HCT116 (cell line): ENCODE measurements around the gene GALNT16.

Source experiments
- CEBPB ChIP-seq: IDR thresholded peaks from 2 replicates; pipeline ENCODE4 v1.6.1; 2012; ENCODE audit warnings: low read depth
- CTCF ChIP-seq, 3 experiments: fragments of 200-600 bp in 1 of 3; sonication (generic) in 1 of 3; IDR thresholded peaks in 2 of 3; conservative IDR thresholded peaks in 1 of 3; 2 replicates each; pipeline ENCODE4 v1.5.1; 2012 to 2017; ENCODE audit warnings: low read depth in 2 of 3, low read length in 2 of 3, antibody characterized with exemption in 1 of 3, borderline replicate concordance in 1 of 3, control low read depth in 1 of 3, mild to moderate bottlenecking in 1 of 3, mixed read lengths in 1 of 3, mixed run types in 1 of 3, moderate library complexity in 1 of 3; ENCODE audit not compliant: insufficient read depth in 1 of 3
- EZH2 ChIP-seq: fragments of 200-600 bp; sonication (generic); IDR thresholded peaks from 2 replicates; pipeline ENCODE4 v1.6.1; 2017; ENCODE audit warnings: antibody characterized with exemption, mixed run types
- JUND ChIP-seq: IDR thresholded peaks from 2 replicates; pipeline ENCODE4 v1.6.1; 2012
- MAX ChIP-seq: IDR thresholded peaks from 2 replicates; pipeline ENCODE4 v1.6.1; 2012
- POLR2A ChIP-seq: IDR thresholded peaks from 2 replicates; pipeline ENCODE4 v1.7.0; 2011; ENCODE audit warnings: borderline replicate concordance; ENCODE audit not compliant: insufficient read depth, insufficient read length; ENCODE audit errors: extremely low read depth
- POLR2AphosphoS5 ChIP-seq: IDR thresholded peaks from 2 replicates; pipeline ENCODE4 v1.6.1; 2011; ENCODE audit warnings: mild to moderate bottlenecking, low read depth, low read length, moderate library complexity
- RAD21 ChIP-seq: IDR thresholded peaks from 2 replicates; pipeline ENCODE4 v1.6.1; 2012; ENCODE audit warnings: low read depth, mild to moderate bottlenecking
- SIN3A ChIP-seq: IDR thresholded peaks from 2 replicates; pipeline ENCODE4 v1.6.1; 2012; ENCODE audit warnings: low read depth
- SP1 ChIP-seq: IDR thresholded peaks from 2 replicates; pipeline ENCODE4 v1.6.1; 2012; ENCODE audit warnings: low read depth
- TCF7L2 ChIP-seq: IDR thresholded peaks from 2 replicates; pipeline ENCODE4 v1.7.0; 2011; ENCODE audit warnings: borderline replicate concordance, inconsistent platforms; ENCODE audit not compliant: insufficient read depth, insufficient read length; ENCODE audit errors: extremely low read depth
- YY1 ChIP-seq: IDR thresholded peaks from 2 replicates; pipeline ENCODE4 v1.6.1; 2011; ENCODE audit warnings: low read length, low read depth, moderate library complexity, mild to moderate bottlenecking; ENCODE audit not compliant: insufficient replicate concordance; ENCODE audit errors: extremely low read depth
- ZBTB33 ChIP-seq: IDR thresholded peaks from 2 replicates; pipeline ENCODE4 v1.6.1; 2011; ENCODE audit warnings: mild to moderate bottlenecking, low read length, moderate library complexity; ENCODE audit not compliant: insufficient replicate concordance; ENCODE audit errors: extremely low read depth
- ZFX ChIP-seq: fragments of 450-650 bp; IDR thresholded peaks from 2 replicates; pipeline ENCODE4 v1.6.1; 2017

- TF ChIP-seq CTCF (IDR thresholded peaks at IDR 0.05 in 2 of 3, conservative IDR thresholded peaks at IDR 0.05 in 1 of 3; ENCODE audit: borderline replicate concordance in 1 of 3, insufficient read depth in 1 of 3, low read depth in 2 of 3, low read length in 2 of 3) (no peak), ZBTB33 (peak; percentile 95), POLR2AphosphoS5 (peak; percentile 76), JUND (no peak), POLR2A (peak; percentile 87), SIN3A (peak; percentile 72), EZH2 (no peak), SP1 (peak; percentile 37; the same call in 1 of the 2 replicates), MAX (peak; percentile 71), TCF7L2 (peak; percentile 44), RAD21 (no peak), ZFX (peak; percentile 99), CEBPB (no peak), YY1 (peak; percentile 94)
Observed at GRCh38 chr14:69398053-69398817, 138.3 kb downstream of the GALNT16 start, which contains the start of the genes ERH and SLC39A9.
